GM12878 (cell line): Measurements from ENCODE around the gene AGBL3. TPM values are rescaled to one million over a fixed set of nuclear protein-coding genes. Genes with fewer than 3 reads are reported as not detected.
A peak's percentile ranks its signal among the peaks of the same experiment; 100 is the strongest.

ENCODE experiments used
- ATAC-seq: fragments of 200-7000 bp; cut with Tn5 transposase; 3 replicates; pipeline ENCODE4 v1.9.1; 2020; ENCODE audit warnings: mild to moderate bottlenecking, moderate library complexity
- BruUV-seq: library from RNA; stranded (reverse); fragments of 400-500 nt; replicated peaks from 2 replicates; lab custom pipeline; 2021; lab: Mats Ljungman, UMichigan
- CTCF ChIA-PET: fragments of 300-600 bp; sonication (Branson Sonifier 250); formaldehyde crosslinking; extraction: SDS; loops from one replicate; lab custom pipeline; 2021; ENCODE audit warnings: inconsistent platforms; lab: Yijun Ruan, JAX
- POLR2A ChIA-PET: fragments of 350-600 bp; formaldehyde crosslinking; extraction: SDS; loops from one replicate; lab custom pipeline; 2021; ENCODE audit warnings: inconsistent platforms; lab: Charles Lee
- RAD21 ChIA-PET: fragments of 300-600 bp; sonication (Branson Sonifier 250); formaldehyde crosslinking; loops from one replicate; lab custom pipeline; 2023; ENCODE audit warnings: antibody characterized with exemption; ENCODE audit not compliant: unreplicated experiment; lab: Charles Lee
- SMC1A ChIA-PET: fragments of 300-600 bp; sonication (Branson Sonifier 250); formaldehyde crosslinking; loops from one replicate; lab custom pipeline; 2023; ENCODE audit not compliant: unreplicated experiment, uncharacterized antibody; lab: Charles Lee
- DNase-seq: peaks from one replicate; pipeline ENCODE4 v3.0.0-alpha.2; 2011; ENCODE audit warnings: low read depth, low spot score
- FAIRE-seq: peaks from 3 replicates; lab custom pipeline; 2011; peaks lifted over from hg19 to GRCh38; lab: Jason Lieb, UNC
- H2AFZ ChIP-seq: 2 replicates; pipeline ENCODE4 v1.6.0; 2011; ENCODE audit warnings: low read depth, low read length, control low read depth; ENCODE audit not compliant: control insufficient read depth
- H3K27ac ChIP-seq: 2 replicates; pipeline ENCODE4 v1.5.1; 2011; ENCODE audit warnings: control low read depth; ENCODE audit not compliant: control insufficient read depth, insufficient read depth
- H3K27me3 ChIP-seq, 2 experiments: replicated peaks in 1 of 2; 2 replicates each; pipeline versions ENCODE4 v1.6.0 to v1.6.1; 2011; ENCODE audit warnings: low read length in 1 of 2; ENCODE audit not compliant: control insufficient read depth in 2 of 2, insufficient read depth in 2 of 2
- H3K36me3 ChIP-seq, 2 experiments: 2 replicates each; pipeline ENCODE4 v1.5.1; 2011; ENCODE audit warnings: low read length in 1 of 2; ENCODE audit not compliant: control insufficient read depth in 2 of 2, insufficient read depth in 2 of 2
- H3K4me1 ChIP-seq: 2 replicates; pipeline ENCODE4 v1.6.1; 2011; ENCODE audit warnings: mild to moderate bottlenecking, low read length, moderate library complexity, mixed read lengths; ENCODE audit not compliant: control insufficient read depth, insufficient read depth
- H3K4me2 ChIP-seq: 2 replicates; pipeline ENCODE4 v1.6.0; 2011; ENCODE audit warnings: control low read depth; ENCODE audit not compliant: control insufficient read depth, insufficient read depth
- H3K4me3 ChIP-seq: fragments of 200-600 bp; sonication (generic); 2 replicates; pipeline ENCODE4 v1.5.1; 2016
- H3K79me2 ChIP-seq: 2 replicates; pipeline ENCODE4 v1.6.0; 2011; ENCODE audit warnings: low read length; ENCODE audit not compliant: control insufficient read depth, insufficient read depth
- H3K9ac ChIP-seq: 2 replicates; pipeline ENCODE4 v1.8.0; 2011; ENCODE audit warnings: low read length, control low read depth, mixed read lengths; ENCODE audit not compliant: control insufficient read depth, insufficient read depth
- H3K9me3 ChIP-seq: replicated peaks from 3 replicates; pipeline ENCODE4 v1.5.1; 2011; ENCODE audit warnings: mild to moderate bottlenecking, low read length; ENCODE audit not compliant: control insufficient read depth, insufficient read depth
- H4K20me1 ChIP-seq: 2 replicates; pipeline ENCODE4 v1.6.0; 2011; ENCODE audit not compliant: control insufficient read depth, insufficient read depth
- ASH2L ChIP-seq: fragments of 300-600, 200-600 bp; sonication (generic); IDR thresholded peaks from 2 replicates; pipeline ENCODE4 v1.6.1; 2017; ENCODE audit warnings: low read depth, mild to moderate bottlenecking, borderline replicate concordance
- ATF3 ChIP-seq: IDR thresholded peaks from 2 replicates; pipeline ENCODE4 v1.6.1; 2011; ENCODE audit warnings: low read depth, mild to moderate bottlenecking, low read length, moderate library complexity, borderline replicate concordance; ENCODE audit errors: extremely low read depth
- CHD1 ChIP-seq: IDR thresholded peaks from 2 replicates; pipeline ENCODE4 v1.6.1; 2012; ENCODE audit warnings: low read depth, low read length, improper control_type of control experiment
- CHD2 ChIP-seq: IDR thresholded peaks from 2 replicates; pipeline ENCODE4 v1.6.1; 2011; ENCODE audit warnings: low read depth, low read length, improper control_type of control experiment, borderline replicate concordance
- EED ChIP-seq: sonication (generic); IDR thresholded peaks from 2 replicates; pipeline ENCODE4 v1.6.1; 2016; ENCODE audit warnings: antibody characterized with exemption, low read depth
- HDAC2 ChIP-seq: fragments of 200-600 bp; sonication (generic); IDR thresholded peaks from 2 replicates; pipeline ENCODE4 v1.6.1; 2017
- IKZF2 ChIP-seq, 2 experiments: fragments of 450-650 bp; IDR thresholded peaks; 2 replicates each; pipeline ENCODE4 v1.6.1; 2017; ENCODE audit warnings: mild to moderate bottlenecking in 2 of 2, moderate library complexity in 2 of 2
- MTA2 ChIP-seq: fragments of 450-650 bp; IDR thresholded peaks from 2 replicates; pipeline ENCODE4 v1.6.1; 2016; ENCODE audit warnings: low read depth, mild to moderate bottlenecking, moderate library complexity
- NFIC ChIP-seq: IDR thresholded peaks from 2 replicates; pipeline ENCODE4 v1.6.1; 2012; ENCODE audit warnings: low read depth, mild to moderate bottlenecking, inconsistent platforms, low read length, moderate library complexity
- POLR2A ChIP-seq: IDR thresholded peaks from 2 replicates; pipeline ENCODE4 v1.6.1; 2011; ENCODE audit warnings: low read depth, mild to moderate bottlenecking, low read length
- POLR2AphosphoS5 ChIP-seq: IDR thresholded peaks from 2 replicates; pipeline ENCODE4 v1.6.1; 2011; ENCODE audit warnings: mild to moderate bottlenecking, low read length, inconsistent platforms
- SREBF2 ChIP-seq: IDR thresholded peaks from 2 replicates; pipeline ENCODE4 v1.6.1; 2012; ENCODE audit warnings: mild to moderate bottlenecking, low read length
- ZBED1 ChIP-seq: IDR thresholded peaks from 2 replicates; pipeline ENCODE4 v1.6.1; 2016; ENCODE audit warnings: borderline replicate concordance
- ZNF24 ChIP-seq: fragments of 450-650 bp; IDR thresholded peaks from 2 replicates; pipeline ENCODE4 v1.6.1; 2017; ENCODE audit warnings: antibody characterized with exemption, mild to moderate bottlenecking
- ZNF687 ChIP-seq: fragments of 450-650 bp; IDR thresholded peaks from 2 replicates; pipeline ENCODE4 v1.6.1; 2017; ENCODE audit warnings: mild to moderate bottlenecking, moderate library complexity
- WGBS: methylation state at CpG from one replicate; pipeline ENCODE4 v1.1.6; 2016; ENCODE audit warnings: low lambda C conversion rate; ENCODE audit not compliant: insufficient replicate concordance, insufficient coverage; ENCODE audit errors: missing lambda C conversion rate; 5-methylcytosine and 5-hydroxymethylcytosine counted together
- in situ Hi-C: fragments of 300-500 bp; cut with MboI; formaldehyde crosslinking; loops from 9 replicates; pipeline ENCODE4 v1.14.3; 2018; ENCODE audit warnings: mixed read lengths
- intact Hi-C: fragments of 100-400 bp; cut with micrococcal nuclease; formaldehyde crosslinking; loops from one replicate; pipeline ENCODE4 v1.14.2; 2022; ENCODE audit not compliant: unreplicated experiment
- polyA plus RNA-seq, 11 experiments: library from polyadenylated mRNA; depleted of rRNA in 4 of 11; unstranded in 6 of 11; stranded (reverse) in 5 of 11; fragments of >200 nt; fragmentation: Nextera tagmentation in 4 of 11; fragmentation: Illumina TruSeq in 1 of 11; extraction: Ambion mirVana in 4 of 11; extraction: Trizol in 1 of 11; gene quantifications; 1 replicate in 1 of 11; 2 replicates in 10 of 11; pipeline versions ENCODE4 v1.2.1 to v1.2.3, GENCODE V29; 2011 to 2016; ENCODE audit warnings: inconsistent platforms in 2 of 11, missing spikeins in 2 of 11, low read depth in 1 of 11
- total RNA-seq, 4 experiments: library from RNA; depleted of rRNA in 3 of 4; stranded (reverse); fragments of >200 nt in 3 of 4; fragmentation: Illumina TruSeq in 1 of 4; extraction: Trizol in 1 of 4; gene quantifications; 2 replicates each; pipeline versions ENCODE4 v1.2.1 to v1.2.3, GENCODE V29; 2013 to 2021

AGBL3 gene
- total and polyA plus RNA-seq, 10 of the 15 experiments (the other 5 are each of a cell fraction or from before 2014, with no cell fraction given): 0.82 to 12.4 (median 3.7) TPM

- TF ChIP-seq ZNF24: no peak
- 0 out of 2 replicates have a peak, but pooled peaks have one; percentile 33 for TF ChIP-seq ASH2L
Measured at GRCh38 chr7:134995239-134996096, 9.2 kb downstream of the AGBL3 start (continued).

- RAD21 ChIA-PET: interaction anchor here (0.5 to 6.3 kb wide), 19 partner anchors 10 to 363 kb away, joined by 3 to 120 read pairs (median 7); partner anchors contain the start of genes AGBL3, CYREN, TMEM140 and WDR91
- H3K4me1 ChIP-seq: peaks cover 55% of the 10 kb centered on the region
- H2AFZ ChIP-seq: no peak overlapping the region
- SMC1A ChIA-PET: interaction anchor here (0.6 to 15.4 kb wide), 22 partner anchors 9 to 362 kb away, joined by 3 to 293 read pairs (median 4); partner anchors contain the start of genes AGBL3, CYREN, TMEM140 and WDR91
- 0% methylated on average over 2 of the region's 2 CpGs for WGBS
- DNase-seq (peak; percentile 96), ATAC-seq (peak; percentile 59), FAIRE-seq (no peak)
- H3K27me3 ChIP-seq: no peaks in the 10 kb centered on the region
- peak overlapping the region; percentile 40 for H3K9ac ChIP-seq
- intact Hi-C loops (loop anchor here (1.0 to 5.0 kb wide), 3 partner anchors 107 to 511 kb away; partner anchors contain the start of gene TMEM140), in situ Hi-C loops (loop anchor here (10.0 to 25.0 kb wide), 2 partner anchors 559 to 966 kb away; partner anchors contain the start of gene NUP205)
- peak overlapping the region; percentile 99 for H3K27ac ChIP-seq
- H3K4me2 ChIP-seq: peak overlapping the region; percentile 67
- H3K4me3 ChIP-seq: peak overlapping the region; percentile 31; the same call in 1 of the 2 replicates
- BruUV-seq: no TSS peak
- CTCF ChIA-PET: interaction anchor here (0.8 to 12.7 kb wide), 12 partner anchors 9 to 277 kb away, joined by 3 to 157 read pairs (median 5); partner anchors contain the start of genes AGBL3, CYREN and TMEM140
- H3K36me3 ChIP-seq: peaks cover 2 to 7% of the 10 kb centered on the region in 2 experiments; a peak in 2 of 4 replicates
- H4K20me1 ChIP-seq: no peaks in the 10 kb centered on the region
- POLR2A ChIA-PET: interaction anchor here (0.5 to 3.6 kb wide), 10 partner anchors 10 to 209 kb away, joined by 3 to 38 read pairs (median 6); partner anchors contain the start of genes AGBL3, CYREN and TMEM140
- no peaks in the 10 kb centered on the region; the same call in 2 of the 3 replicates for H3K9me3 ChIP-seq
- H3K79me2 ChIP-seq: peaks cover 17% of the 10 kb centered on the region
- TF ChIP-seq IKZF2 (IDR thresholded peaks at IDR 0.05) (peak; percentile 92), ZBED1 (peak; percentile 75; the same call in 1 of the 2 replicates), ATF3 (no peak), EED (peak; percentile 84), NFIC (peak; percentile 79; the same call in 1 of the 2 replicates), ZNF687 (peak; percentile 19; the same call in 1 of the 2 replicates), CHD1 (no peak), SREBF2 (no peak), POLR2A (peak; percentile 52; the same call in 1 of the 2 replicates), POLR2AphosphoS5 (peak; percentile 68; the same call in 1 of the 2 replicates), CHD2 (peak; percentile 41; the same call in 1 of the 2 replicates), MTA2 (peak; percentile 86), HDAC2 (no peak)
Measured at GRCh38 chr7:134996097-134996550, 9.8 kb downstream of the AGBL3 start.
